Right kidney (tissue), 1 donor: ENCODE measurements around the gene PPM1E.

Experiments
- DNase-seq: peaks from one replicate; pipeline ENCODE4 v3.0.0-alpha.2; 2016

The PPM1E gene

GRCh38 chr17:58997756-58998553 lies 242.3 kb downstream of the PPM1E start:
- no peak for DNase-seq

GRCh38 chr17:58998871-58999270 lies 243.2 kb downstream of the PPM1E start:
- DNase-seq = no peak

- DNase-seq = no peak
Measured at GRCh38 chr17:58999500-58999899, 243.8 kb downstream of the PPM1E start.

GRCh38 chr17:59000022-59000421 lies 244.4 kb downstream of the PPM1E start:
- DNase-seq = no peak

GRCh38 chr17:59001158-59001814 lies 245.6 kb downstream of the PPM1E start:
- DNase-seq = peak; percentile 34

- DNase-seq = no peak
Measured at GRCh38 chr17:59002126-59002525, 246.5 kb downstream of the PPM1E start.

- no peak for DNase-seq
Measured at GRCh38 chr17:59002848-59003247, 247.2 kb downstream of the PPM1E start.

GRCh38 chr17:59003860-59004259 lies 248.2 kb downstream of the PPM1E start:
- DNase-seq = no peak

GRCh38 chr17:59004338-59005111 lies 248.9 kb downstream of the PPM1E start:
- DNase-seq = peak; percentile 29

GRCh38 chr17:59007995-59008394 lies 252.3 kb downstream of the PPM1E start:
- DNase-seq = no peak

- no peak for DNase-seq
Measured at GRCh38 chr17:59008737-59009136, 253.1 kb downstream of the PPM1E start.

GRCh38 chr17:59010026-59010425 lies 254.4 kb downstream of the PPM1E start:
- DNase-seq = no peak

- DNase-seq = no peak
Measured at GRCh38 chr17:59011975-59012374, 256.3 kb downstream of the PPM1E start.

GRCh38 chr17:59018019-59018418 lies 262.4 kb downstream of the PPM1E start:
- no peak for DNase-seq

GRCh38 chr17:59024916-59025315 lies 269.3 kb downstream of the PPM1E start:
- no peak for DNase-seq

GRCh38 chr17:59026176-59026939 lies 270.7 kb downstream of the PPM1E start:
- DNase-seq = no peak

GRCh38 chr17:59027750-59028149 lies 272.1 kb downstream of the PPM1E start:
- DNase-seq = no peak

- no peak for DNase-seq
Measured at GRCh38 chr17:59028328-59028727, 272.7 kb downstream of the PPM1E start.

- no peak for DNase-seq
Measured at GRCh38 chr17:59030811-59031210, 275.2 kb downstream of the PPM1E start.
